ENCODE measurements around the gene MGMT.

Gene MGMT

GRCh38 chr10:129626309-129626708 is 159.3 kb downstream of the MGMT start:
- no peak for DNase-seq

DNA sequence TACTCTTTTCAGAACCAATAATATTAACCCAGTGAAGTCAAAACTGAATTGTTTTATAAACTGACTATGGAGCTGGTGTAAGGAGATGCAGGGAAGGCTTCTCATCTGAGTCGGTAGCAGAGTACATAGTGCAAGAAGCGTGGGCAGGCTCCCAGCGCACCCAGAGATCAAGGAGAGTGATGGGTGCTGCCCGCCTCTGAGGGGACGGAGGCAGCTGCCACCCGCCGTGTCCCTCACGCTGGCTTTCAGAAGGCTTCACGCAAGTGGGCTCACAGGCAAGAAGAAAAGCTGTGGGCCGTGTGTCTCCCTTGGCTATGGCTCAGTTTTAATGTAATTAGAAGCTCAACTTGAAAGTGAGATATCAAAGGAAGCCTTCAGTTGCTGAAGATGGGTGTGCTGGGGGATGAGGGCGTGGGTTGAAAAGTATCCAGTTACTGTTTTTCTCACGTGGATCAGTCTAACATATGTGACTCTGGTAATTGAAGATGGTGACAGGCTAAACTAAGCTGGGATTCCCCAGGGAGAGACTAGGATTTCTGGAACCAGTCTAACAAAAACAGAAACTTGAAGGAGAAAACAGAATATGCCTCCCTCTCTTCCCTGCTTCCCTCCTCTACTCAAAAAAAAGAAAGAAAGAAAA is 159.9 kb downstream of the MGMT start:
- no peak for DNase-seq

DNA sequence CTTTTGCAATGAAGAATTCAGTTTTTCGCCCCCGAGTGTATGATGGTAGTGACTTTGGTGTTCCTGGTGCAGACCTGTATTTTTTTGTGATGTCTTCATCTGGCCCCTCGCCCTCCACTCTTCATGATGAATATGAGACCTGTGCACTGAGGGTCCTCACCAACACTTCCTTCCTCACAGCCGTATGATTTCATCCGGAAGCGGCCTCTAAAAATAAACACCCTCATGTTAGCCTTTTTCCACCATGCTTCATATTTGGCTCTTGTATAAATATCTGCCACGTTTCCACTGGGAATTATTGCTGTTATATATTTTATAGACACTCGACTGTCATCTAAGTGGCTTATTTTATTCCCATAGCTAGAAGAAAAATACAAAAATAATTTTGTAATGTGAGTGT is 160.4 kb downstream of the MGMT start:
- DNase-seq, result no peak

GRCh38 chr10:129628823-129629222 is 161.8 kb downstream of the MGMT start:
- DNase-seq, result no peak

GRCh38 chr10:129629911-129630310 is 162.9 kb downstream of the MGMT start:
- DNase-seq, result no peak

DNA sequence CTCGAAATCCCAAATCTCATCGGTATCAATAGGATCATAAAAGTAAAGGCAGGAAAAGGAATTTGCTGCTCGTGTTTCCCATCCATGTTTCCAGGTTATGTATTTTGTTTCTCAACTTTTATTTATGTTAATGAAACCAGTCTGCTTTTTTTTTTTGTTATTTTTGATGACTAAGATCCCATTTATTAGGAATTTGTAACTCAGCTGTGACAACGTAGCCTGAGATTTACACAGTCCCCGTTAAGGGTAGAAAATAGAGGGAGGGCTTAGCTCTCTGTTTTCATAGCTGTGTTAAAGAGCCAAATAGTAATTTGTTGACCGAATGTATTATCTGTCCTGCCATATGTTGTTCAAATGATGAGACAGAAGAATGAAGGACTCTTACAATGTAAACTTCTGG is 164.0 kb downstream of the MGMT start:
- no peak for DNase-seq

DNA sequence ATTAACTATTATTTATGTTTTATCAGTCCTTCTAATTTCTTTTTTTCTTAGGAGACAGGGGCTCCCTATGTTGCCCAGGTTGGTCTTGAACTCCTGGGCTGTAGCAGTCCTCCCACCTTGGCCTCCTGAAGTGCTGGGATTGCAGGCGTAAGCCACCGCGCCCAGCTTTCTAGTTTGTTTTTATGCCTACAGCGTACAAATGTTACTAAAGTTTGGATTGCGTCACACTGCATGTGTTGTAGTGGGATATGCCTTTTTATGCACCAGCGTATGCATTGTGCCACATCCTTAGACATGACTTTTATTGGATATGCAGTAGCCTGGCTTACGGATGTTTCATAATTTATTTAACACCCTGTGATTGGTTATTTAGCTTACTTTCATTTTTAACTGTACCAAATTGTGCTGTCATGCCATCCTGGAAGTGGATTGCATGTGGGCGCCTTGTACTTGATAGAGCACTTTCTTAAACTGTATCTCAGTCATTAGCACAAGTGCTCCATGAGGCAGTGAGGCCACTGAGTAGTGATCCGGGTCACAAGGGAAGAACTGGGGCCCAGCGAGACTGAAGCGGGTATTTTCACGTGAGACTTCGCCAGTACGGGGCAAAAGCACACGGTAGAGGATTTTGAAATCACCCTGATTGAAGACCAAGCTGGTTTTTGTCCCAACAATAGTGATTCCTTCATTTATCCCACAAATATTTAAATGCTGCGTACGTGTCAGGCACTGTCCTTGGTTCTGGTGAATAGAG is 165.0 kb downstream of the MGMT start:
- DNase-seq, result no peak

- no peak for DNase-seq
Observed at GRCh38 chr10:129637010-129637409, 170.0 kb downstream of the MGMT start.

DNA sequence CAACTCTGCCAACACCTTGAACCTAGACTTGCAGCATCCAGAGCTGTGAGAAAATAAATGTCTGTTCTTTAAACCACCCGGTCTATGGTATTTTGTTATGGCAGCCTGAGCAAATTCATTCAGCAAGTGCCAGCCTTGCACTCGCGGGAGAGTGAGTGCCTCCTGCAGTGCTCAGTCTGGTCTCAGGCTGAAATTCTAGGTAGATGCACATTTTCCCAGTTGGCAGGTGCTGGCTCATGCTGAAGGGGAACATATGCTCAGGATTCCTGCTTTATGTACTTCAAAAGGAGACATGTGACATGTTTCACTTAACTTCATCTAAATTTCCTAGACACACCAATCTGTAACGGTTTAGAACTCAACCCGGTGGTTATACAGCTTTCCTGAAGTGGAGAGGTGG is 170.8 kb downstream of the MGMT start:
- no peak for DNase-seq

DNA sequence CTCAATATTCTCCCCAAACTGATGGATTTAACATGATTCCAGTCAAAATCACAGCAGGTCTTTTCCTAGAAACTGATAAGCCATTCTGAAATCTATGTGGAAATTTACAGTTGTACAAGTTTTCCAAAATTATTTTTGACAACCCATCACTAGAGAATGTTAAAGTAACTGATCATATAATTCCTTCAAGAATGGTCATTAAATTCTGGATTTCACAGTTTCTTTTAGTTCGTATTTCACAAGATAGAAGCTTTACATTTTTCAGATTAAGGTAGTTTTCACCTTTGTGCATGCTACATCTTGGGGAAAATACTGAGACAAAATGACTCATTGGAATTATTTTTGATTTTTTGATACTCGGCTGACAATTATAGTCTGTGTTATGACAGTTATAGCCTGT is 174.3 kb downstream of the MGMT start:
- DNase-seq, result no peak

GRCh38 chr10:129641982-129642381 is 174.9 kb downstream of the MGMT start:
- no peak for DNase-seq

- no peak for DNase-seq
Observed at GRCh38 chr10:129642427-129642826, 175.4 kb downstream of the MGMT start.

GRCh38 chr10:129643266-129643665 is 176.2 kb downstream of the MGMT start:
- DNase-seq, result no peak

DNA sequence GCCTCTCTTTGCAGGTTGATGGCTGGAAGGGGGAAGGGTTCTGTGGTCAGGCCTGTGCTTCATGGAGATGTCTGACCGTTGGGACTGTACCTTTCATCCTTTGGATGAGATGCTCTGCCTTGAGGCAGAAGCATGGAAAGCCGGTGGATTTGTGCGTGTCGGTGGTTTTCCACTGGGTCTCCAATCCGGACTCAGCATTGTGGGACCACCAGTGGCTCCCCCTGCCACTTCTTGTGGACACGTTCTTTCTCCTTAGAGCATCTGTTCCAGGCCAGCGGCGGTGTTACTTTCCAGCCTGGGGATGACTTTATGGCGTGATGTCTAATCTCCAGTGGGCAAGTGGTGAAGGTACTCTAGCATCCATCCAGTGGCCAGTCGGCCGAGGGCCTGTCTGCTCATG is 178.4 kb downstream of the MGMT start:
- DNase-seq, result no peak

GRCh38 chr10:129646973-129647372 is 179.9 kb downstream of the MGMT start:
- no peak for DNase-seq

- DNase-seq, result no peak
Observed at GRCh38 chr10:129647590-129647989, 180.5 kb downstream of the MGMT start.

- no peak for DNase-seq
Observed at GRCh38 chr10:129648856-129649255, 181.8 kb downstream of the MGMT start.

DNA sequence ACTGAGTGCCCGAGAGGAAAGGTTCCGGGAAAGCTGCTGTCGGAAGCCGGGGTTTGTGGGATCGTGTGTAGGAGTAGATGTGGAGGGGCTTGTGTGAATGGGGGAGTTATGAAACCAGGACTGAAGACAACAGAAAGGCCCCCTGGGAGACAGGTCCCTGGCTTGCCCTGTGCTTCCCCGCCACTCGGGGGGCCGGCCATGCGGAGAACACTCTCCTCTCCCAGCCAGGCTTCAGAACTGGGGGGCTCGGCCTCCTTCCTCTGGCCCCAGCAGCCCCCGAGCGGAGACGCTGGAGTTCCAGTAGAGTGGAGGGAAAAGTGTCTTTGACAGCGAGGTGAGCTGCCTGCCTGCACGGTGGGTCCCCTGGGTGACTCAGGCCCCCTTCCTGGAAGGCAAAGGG is 185.0 kb downstream of the MGMT start:
- no peak for DNase-seq

- DNase-seq, result no peak
Observed at GRCh38 chr10:129652521-129653201, 185.6 kb downstream of the MGMT start.

GRCh38 chr10:129653428-129653827 is 186.4 kb downstream of the MGMT start:
- DNase-seq, result no peak

- DNase-seq, result no peak
Observed at GRCh38 chr10:129653861-129654260, 186.8 kb downstream of the MGMT start.

- DNase-seq, result no peak
Observed at GRCh38 chr10:129654461-129654860, 187.4 kb downstream of the MGMT start.

DNA sequence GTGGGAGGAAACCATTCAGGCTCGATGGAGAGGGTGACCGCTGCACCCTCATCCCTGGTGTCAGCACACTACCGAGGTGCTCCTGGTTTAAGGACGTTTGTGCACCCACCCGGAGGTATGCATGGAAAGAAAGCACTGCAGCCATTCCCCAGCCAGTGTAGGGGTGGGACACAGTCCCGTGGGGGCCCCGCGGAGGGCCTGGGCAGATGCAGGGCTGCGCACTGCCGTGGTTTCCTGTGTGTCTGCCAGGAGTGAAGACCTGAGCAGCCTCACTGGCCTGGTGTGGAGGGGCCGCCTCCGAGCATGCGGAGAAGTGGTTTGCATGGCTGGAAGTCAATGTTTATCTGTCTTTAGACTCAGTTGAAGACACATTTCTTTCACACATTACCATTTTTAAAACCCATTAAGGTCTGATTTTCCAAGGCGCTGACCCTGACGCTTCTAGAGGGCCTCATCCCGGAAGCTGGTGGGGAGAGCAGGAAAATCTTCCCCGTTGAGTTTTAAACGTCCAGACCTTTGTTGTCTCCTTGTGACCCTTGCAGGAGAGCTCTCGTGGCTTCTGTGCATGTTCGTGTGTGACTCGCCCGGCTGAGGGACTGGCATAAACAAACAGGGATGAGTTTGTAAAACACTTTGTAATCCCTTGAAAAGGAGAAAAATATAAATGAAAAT is 188.1 kb downstream of the MGMT start:
- no peak for DNase-seq

DNA sequence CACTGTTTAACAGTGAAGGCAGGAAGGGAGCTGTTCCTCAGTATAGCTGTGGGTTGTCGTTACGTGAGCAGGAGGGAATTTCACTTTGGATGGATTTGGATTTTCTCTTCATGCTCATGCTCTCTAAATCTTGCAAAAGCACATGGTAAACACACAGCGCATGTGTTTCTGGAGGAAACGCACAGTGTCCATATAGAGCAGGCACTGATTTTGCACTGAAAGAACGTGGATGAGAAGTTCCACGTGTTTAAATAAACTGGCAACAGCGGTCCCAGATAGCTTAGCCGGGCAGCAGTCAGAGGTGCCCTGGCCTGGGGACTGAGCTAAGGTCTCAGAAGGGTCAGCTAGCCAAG is 188.6 kb downstream of the MGMT start:
- DNase-seq, result no peak
